GM18498 (cell line): ENCODE results near the gene MRPL24.

Experiments used
- ATAC-seq: cut with Tn5 transposase; IDR thresholded peaks from one replicate; pipeline ENCODE4 v1.9.1; 2021; ENCODE audit warnings: mild to moderate bottlenecking, moderate library complexity; ENCODE audit not compliant: unreplicated experiment

MRPL24 gene

DNA sequence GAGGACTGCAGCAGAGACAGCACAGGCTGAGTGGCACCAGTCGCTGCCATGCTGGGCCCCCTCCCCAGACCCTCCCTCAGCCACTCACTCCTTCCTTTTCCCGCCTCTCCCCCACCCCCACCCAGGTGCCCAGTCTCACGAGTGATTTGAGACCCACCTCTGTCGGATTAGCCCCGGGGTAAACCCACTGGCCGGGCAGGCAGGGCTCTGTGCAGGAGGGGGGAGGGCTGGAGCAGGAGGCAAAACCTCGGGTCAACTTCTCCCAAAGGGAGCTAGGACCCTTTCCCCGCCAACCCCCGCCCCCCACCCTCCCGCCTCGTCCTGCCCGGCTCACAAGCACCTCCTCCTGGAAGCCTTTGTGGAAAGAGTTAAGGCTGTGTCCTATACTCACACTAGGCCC is 3.5 kb upstream of the MRPL24 start:
- no peak for ATAC-seq

DNA sequence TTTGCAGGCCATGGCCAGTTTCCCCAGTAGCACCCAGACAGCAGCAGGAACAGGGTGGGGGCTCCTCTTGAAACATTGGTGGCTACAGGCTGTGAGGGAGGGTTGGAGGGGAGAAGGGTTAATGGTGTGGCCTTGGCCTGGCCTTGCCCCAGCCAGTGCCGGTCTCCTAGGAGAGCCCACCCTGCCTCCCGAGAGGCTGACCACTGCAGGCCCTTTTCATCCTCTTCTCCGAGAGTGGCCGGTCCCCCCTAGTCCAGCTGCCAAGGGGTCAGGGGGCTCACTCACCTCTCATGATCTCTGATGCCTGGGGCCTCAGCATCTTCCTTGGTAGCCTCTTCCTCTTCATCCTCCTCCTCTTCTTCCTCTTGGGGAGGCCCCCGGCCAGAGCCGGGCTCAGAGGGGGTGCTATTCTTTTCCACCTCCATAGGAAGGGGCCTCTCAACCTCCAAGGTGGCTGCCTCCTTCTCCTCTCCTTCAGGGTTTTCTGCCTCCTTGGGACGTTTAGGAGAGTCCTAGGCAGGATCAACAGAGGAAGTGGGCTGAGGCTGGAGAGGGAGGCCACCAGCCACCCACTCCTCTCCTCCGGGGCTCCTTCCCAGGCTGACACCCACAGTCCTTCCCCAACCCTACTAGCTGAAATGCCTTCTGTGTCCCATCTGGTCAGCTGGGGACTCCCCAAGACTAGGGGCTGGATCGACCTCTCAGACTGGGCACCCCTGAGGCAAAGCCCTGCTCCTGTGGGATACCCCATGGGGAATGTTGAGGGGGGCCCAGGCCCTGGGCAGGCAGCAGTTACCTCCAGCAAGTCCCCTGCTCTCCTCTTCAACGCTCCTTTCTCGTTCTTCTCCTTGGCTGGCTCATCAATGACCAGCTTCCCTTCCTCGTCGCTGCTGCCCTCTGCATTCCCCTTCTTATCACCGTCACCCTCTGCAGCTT is 2.7 kb upstream of the MRPL24 start:
- ATAC-seq, result no peak

DNA sequence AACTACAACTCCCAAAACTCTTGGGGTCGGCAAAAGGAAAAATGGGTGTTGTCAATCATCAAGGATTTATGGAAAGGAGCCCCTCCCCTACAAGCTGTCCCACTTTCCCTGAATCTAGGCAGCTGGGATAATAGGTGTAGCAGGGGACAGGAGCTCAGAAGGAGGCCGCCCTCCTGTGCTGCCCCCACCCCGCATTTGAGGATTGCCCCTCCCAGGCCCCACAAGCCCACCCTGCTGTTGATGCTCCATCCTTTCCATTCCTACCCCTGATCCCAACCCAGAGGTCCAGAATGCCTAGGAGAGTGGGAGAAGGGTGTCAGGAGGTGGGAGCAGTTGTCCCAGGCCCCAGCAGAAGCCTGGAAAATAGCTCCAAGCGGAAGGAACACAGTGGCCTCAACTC is 1.9 kb upstream of the MRPL24 start:
- no peak for ATAC-seq

DNA sequence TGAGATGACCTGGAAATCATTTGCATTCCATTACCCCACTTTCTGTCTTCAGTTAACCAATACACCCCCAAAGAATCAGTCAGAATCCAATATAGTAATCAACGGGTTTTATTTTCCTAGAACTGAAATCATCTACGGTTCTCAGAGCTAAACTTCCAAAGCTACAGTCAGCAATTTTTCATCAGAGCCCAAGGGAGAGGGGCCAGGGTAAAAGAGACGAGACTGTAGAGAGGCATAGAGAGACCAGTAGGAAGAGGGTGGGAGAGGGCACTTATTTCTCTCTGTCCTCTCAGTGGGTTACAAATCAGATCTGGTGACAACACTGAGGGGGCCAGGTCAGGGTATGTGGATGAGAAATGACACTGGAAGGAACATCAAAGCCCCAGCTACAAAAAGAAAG is 1.1 kb upstream of the MRPL24 start:
- ATAC-seq, result no peak

DNA sequence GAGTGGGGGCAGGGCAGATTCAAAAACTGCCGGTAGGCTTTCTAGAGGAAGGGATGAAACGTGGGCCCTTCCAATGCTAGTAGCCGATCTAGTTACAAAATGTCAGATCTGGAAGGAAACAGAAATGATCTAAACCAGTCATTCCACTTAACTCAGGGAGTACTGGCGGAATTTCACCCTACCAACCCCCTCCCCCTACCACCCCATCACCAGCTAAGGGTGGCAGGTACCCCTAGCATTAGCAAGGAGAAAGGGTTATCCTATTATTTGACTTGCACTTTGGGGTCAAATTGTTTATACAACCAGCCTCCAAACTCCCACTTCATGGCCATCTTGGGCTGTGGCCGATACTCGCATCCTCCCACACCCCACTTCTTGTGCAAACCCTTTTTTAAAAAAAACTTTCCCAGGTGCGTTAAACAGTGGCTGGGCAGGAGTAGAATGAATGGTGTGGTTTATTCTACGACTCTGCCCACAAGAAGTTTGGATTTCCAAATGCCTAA is 644 bp upstream of the MRPL24 start:
- ATAC-seq, result no peak

DNA sequence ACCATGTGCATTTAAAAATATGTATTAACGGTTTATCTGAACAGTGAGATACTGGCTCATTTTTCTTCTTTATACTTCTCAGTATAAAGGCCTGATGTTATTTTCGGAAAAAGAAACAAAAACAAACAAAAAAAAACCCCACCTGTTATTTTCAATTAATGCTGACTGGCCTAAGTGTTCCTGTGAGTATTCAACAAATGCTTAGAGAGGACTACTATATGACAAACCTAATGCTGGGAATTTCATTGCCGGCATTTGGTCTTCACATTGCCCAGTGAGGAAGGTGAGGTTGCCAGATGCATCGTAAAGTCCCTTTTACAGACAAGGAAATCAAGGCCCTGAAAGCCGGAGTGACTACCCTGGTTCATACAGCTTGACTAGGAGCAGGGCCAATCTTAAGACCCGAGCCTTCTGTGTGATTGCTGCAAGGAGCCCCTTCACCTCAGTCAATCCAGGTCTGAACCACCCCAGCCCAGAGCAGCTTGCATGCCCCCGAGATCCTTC is 599 bp downstream of the MRPL24 start:
- no peak for ATAC-seq

DNA sequence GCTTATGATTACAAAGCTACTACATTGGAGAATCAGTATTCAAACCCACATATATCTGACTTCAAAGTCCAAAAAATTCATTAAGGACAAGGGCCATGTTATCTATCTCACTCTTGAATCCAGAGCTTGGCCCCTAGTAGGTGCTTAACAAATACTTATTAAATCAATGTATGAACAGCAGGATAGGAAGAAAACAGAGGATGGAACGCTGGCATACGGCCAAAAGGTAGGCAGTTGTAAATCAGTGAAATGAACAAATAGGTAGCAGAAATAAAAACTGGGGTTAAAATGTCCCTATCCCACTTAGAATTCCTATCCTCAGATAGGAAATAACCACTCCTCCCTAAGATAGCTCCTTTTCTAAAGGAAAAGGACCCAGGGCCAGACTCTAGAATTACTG is 2.0 kb downstream of the MRPL24 start:
- no peak for ATAC-seq

DNA sequence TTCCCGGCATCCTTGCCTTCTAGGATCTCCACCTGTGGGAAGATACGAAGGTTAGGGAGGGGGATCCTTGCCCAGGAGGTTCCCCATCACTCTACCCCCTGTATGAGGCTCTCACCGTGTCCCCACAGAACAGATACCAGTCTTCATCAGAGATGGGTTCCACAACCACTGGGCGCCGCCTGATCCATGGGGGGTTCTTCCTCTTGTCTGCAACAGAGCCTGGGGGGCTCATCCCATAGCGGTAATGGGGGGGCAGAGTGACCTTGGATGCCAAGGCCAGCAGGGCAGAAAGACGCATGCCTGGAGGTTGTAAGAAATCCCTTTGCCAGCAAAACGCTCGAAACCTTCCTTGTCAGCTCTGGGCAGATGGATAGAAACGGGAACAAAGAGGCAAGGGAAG is 2.5 kb downstream of the MRPL24 start:
- ATAC-seq, result no peak

DNA sequence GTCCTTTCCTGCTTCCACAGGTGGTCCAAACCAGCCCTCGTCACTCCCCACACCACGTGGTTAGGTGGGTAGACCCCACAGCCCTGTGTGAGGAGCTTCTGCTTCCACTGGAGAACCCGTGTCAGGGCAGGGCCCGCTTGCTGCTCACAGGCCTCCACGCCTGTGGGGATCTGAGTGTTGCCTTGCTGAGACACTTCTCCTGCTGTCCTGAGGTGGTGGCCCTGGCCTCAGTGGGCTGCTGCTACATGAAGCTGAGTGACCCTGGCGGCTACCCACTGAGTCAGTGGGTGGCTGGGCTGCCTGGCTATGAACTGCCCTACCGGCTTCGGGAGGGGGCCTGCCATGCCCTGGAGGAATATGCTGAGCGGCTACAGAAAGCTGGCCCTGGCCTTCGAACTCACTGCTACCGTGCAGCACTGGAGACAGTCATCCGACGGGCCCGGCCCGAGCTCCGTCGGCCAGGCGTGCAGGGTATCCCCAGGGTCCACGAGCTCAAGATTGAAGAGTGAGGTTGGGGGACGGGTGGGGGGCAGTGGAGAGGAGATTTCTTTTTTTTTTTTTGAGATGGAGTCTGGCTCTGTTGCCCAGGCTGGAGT is 6.8 kb downstream of the MRPL24 start:
- no peak for ATAC-seq

DNA sequence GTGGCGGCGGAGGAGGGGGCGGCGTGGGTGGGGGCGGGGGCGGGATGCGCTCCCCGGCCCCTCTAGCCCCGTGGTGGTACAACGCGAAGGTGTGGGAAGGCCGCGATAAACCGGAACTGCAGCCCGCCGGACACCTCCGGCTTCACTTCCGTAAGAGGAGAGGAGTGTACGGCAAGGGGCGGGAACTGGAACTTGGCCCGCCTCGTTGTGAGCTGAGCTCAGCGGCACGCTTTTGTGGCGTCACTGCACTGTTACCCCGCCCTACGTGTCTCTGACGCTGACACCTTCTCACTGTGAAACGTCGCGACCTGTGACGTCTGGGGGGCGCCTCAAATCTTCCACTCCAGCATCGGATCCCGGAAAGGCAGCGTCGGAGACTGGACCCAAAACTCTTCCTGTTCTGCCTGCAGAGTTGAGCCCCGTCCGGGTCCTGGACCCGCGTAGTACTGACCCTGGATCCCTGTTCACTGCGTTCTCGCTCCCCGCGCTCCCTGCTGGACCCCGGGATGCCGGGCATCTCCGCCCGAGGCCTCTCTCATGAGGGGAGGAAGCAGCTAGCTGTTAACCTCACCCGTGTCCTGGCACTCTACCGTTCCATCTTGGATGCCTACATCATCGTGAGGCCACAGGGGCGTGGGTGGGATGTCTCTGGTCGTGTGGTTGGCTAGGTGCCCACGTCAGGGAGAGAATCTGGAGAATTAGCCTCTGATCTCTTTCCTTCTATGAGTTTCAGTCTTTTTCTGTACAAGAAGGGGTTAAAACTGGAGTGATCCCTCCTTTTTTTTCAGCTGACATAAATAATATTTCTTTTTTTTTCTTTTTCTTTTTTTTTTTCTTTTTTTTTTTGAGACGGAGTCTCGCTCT is 12.1 kb downstream of the MRPL24 start, which contains the start of gene ISG20L2:
Gene ISG20L2, minus strand, starts transcription at position 168 of the 864 bp plus-strand sequence. CDS start 1,114 bp downstream, outside the sequence.
- ATAC-seq, result peak; percentile 91

DNA sequence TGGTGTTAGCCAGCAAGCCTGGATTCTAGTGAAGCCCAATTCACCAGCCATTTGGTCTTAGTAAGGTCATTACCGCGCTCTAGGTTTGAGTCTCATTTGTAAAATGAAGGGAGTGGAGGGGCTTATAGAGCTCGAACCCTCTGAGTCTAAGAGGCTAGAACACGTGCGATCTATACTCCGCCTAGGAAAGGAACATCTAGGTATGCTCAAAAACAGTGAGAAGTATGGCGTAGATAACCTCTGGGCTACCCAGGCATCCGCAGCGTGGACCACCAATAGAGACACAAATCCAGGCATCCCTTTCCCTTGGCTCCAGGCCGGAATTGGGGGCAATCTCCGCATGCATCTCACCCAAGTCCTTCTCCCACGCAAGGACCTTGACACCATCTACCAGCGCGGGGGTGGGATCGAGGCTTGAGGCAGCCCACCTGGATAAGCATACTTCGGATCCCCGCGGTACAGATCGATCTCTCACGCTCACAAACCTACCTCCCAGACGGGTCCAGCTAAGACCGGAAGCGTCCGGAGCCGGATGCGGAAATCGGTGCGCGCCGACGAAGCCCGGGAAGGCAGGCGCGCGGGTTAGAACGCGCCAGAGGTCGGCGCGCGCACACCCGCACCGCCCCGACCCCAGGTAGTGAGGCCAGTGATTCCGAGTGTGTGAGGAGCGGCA is 12.8 kb downstream of the MRPL24 start, which contains the start of gene METTL25B:
Gene METTL25B, plus strand, starts transcription at position 544 of the 673 bp plus-strand sequence. CDS start 636 bp downstream, outside the sequence.
- peak; percentile 62 for ATAC-seq

DNA sequence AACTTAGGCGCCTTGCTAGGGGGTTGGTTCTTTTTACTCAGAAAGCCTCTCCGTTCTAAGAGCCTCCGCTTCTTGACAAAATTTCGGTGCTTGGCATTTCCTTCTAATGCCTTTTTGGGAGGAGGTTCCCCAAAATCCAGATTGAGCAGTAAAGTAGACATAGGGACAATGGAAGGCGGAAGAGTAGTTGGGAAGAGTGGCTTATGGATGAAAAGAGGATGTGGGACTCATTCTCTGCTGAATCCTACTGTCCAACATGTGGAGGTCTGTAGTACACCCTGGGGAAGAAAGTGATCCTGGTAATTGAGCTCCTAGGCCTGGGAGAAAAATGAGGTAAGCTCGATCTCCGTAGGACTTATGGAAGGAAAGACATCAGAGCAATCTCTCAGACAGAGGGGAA is 13.4 kb downstream of the MRPL24 start:
- ATAC-seq, result no peak

DNA sequence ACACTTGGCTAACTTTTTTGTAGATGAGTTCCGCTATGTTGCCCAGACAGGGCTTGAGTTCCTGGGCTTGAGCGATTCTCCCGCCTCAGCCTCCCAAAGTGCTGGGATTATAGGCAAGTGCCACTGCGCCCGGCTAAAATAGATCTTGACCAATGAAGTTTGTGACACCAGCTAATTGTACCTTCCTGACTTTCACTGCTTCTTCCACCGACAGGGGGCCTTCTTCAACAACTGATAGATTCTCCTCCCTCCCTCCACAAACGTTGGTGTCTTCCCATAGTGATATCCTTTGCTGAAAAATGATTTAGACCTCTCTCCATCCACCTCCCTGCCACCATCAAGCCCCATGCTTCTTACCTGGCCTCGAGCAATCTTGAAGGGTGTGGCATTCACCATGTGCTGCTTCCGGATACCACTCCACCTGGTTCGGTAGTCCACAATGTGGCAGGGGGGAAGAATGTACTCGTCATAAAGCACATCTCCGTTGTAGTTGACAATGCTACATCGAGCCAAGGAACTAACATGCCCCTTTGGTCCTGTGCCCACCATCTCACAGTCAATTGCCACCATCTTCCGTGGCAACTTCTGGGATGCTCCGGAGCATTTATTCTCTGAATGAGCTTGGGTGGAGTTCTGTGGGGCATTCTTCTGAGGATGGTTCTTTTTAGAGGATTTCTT is 14.2 kb downstream of the MRPL24 start:
- no peak for ATAC-seq

DNA sequence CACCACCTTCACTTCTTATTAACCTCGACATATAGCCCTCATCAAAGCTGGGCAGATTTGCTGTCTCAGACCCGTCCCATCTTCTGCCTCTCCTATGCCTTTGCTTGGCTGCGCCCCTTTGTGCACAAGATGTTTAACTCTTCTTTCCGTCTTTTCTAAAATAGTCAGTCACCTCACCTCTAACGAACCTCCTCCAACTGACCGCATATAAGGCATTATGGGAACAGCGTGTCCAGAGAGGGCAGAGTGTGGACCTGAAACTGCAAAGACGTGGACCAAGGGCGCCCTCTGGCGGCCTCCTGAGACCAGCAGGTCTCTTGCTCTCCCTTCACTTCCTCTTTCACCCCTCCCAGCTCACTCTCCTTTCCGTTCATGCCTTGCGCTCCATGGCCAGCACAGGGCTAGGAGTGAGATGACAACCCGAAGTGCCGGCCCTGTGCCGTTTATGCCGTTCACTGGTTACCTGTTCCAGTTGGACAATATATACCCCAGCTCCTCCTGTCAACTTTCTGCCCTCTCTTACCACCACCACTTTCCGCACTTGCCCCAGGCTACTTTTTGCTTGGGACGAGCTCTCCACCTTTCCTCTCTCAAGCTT is 15.1 kb downstream of the MRPL24 start:
- ATAC-seq, result peak; percentile 35

DNA sequence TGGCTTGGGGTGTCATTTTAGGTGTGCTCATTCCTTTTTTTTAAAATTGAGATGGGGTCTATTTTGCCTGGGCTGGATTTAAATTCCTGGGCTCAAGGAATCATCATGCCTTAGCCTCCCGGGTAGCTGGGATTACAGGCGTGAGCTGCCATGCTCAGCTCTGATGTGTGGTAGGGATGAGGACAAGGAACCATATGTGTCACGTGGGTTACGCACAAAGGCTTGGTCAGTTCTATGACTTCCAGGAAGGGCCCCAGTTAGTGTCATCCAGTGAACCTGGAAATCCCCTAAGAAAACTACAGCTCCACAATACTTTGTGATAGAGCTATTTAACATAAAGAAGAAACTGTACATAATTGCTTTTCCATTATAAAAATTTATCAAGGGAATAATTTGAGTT is 19.4 kb downstream of the MRPL24 start:
- no peak for ATAC-seq

DNA sequence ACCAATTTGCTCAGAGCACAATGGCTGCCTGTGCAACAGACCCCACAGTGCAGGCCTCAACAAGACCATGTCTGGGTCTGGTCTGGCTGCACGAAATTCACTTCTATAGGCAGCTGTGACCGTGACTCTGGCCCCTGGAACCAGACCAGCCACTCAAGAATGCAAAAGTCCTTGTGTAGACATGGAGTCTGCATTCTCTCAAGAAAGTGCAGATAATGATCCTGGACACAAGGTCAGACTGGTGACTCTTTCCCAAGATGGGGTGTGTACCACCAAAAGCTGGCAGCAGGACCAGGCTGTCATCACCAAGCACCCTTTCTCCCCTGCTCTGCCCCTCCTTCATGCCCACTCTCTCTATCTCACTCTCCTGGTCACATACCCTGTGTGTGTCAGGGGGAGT is 19.8 kb downstream of the MRPL24 start:
- no peak for ATAC-seq

DNA sequence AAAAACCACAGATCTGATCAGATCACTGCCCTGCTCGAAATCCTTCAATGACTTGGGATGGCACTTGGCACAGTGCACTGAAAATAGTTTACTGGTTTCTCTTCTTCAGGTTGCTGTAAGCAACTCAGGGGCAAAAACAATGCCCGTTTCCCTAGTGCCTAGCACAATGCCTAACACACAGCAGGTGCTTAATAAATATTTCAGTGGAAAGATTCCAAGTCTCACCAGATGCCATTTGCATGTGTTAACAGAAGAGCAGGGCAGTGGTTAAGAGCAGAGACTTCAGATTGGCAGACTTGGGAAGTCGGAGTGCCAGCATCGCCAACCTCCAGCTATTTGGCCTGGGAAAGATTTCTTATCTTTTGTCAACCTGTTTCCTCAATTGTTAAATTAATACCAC is 23.5 kb downstream of the MRPL24 start:
- ATAC-seq, result no peak

DNA sequence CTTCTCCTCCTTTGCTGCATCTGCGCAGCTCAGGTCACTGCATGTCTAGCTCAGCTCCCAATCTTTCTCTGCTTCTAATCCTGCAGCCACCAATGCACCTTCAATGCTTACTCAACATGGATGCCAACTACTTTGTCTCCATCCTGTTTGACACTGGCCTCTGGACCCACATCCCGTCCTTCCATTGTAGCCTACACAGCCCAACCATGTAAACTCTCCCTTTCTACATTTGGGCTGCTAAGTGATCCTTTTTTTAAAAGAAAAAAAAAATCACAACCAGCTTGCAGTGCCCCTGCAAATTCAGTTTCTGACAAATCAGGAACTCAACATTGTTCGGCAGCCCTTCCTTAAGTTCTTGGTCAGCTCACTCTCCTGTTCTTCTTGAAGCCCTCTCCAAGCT is 26.1 kb downstream of the MRPL24 start:
- ATAC-seq, result no peak

DNA sequence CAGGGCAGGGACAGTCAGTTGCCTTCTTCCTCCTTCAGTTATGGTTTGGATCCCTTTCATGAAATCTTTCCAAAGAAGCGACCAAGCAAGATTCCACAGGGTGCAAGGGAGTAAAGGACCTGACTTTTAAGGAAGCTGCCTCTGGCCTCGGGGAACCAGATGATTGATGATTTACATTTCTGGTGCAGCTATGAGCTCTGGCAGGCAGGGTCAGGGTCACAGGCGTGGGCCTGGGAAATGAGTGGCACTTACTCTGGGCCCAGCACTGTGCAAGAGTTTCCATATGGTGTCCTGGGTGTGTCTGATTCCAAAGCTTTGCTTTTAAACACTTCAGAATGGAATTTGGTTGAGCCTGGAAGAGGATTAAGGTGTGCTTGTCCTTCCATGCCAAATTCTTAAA is 28.3 kb downstream of the MRPL24 start:
- ATAC-seq, result no peak
